Measurements from ENCODE around the gene GPER1.
A peak's percentile ranks its signal among the peaks of the same experiment; 100 is the strongest.

The GPER1 gene

GRCh38 chr7:1081931-1082401 lies 5.9 kb upstream of the GPER1 start:
- H3K4me3 ChIP-seq (ENCODE audit: low read depth, low read length): no peak overlapping the region
- no peak overlapping the region for H3K9ac ChIP-seq (ENCODE audit: low read depth, low read length)
- no peaks in the 10 kb centered on the region for H3K36me3 ChIP-seq (ENCODE audit: control insufficient read depth, insufficient read depth, low read length)
- H3K9me3 ChIP-seq (ENCODE audit: control insufficient read depth, insufficient read depth, low read length): no peaks in the 10 kb centered on the region
- no peak overlapping the region for H3K27ac ChIP-seq (ENCODE audit: low read depth, low read length)
- H3K4me1 ChIP-seq (ENCODE audit: control insufficient read depth, insufficient read depth, low read length): peaks cover 2% of the 10 kb centered on the region; the same call in 1 of the 2 replicates
- no peaks in the 10 kb centered on the region for H3K27me3 ChIP-seq (ENCODE audit: control insufficient read depth, insufficient read depth, low read length)

- H3K36me3 ChIP-seq (ENCODE audit: control insufficient read depth, insufficient read depth, low read length): no peaks in the 10 kb centered on the region
- no peak overlapping the region for H3K27ac ChIP-seq (ENCODE audit: low read depth, low read length)
- peaks cover 8% of the 10 kb centered on the region for H3K4me1 ChIP-seq (ENCODE audit: control insufficient read depth, insufficient read depth, low read length)
- H3K9me3 ChIP-seq (ENCODE audit: control insufficient read depth, insufficient read depth, low read length): no peaks in the 10 kb centered on the region
- no peak overlapping the region for H3K4me3 ChIP-seq (ENCODE audit: low read depth, low read length)
- H3K27me3 ChIP-seq (ENCODE audit: control insufficient read depth, insufficient read depth, low read length): no peaks in the 10 kb centered on the region
- H3K9ac ChIP-seq (ENCODE audit: low read depth, low read length): no peak overlapping the region
Measured at GRCh38 chr7:1083729-1084657, 3.9 kb upstream of the GPER1 start.

DNA sequence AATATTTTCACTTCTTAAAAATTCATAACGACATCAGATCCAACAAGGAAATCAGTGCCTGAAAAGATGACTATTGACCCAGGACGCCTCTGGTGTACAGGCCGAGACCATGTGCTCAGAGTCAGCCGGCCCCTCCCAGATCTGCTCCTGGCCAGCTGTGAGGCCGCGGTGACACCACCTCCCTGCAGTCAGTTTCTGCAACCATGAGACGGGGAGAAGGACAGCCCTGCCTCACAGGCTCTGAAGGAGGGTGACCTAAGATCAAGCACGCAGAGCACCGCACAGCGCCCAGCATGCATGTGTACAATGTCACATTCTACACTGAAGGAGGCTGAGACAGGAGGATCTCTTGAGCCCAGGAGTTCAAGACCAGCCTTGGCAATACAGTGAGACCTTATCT lies 2.6 kb upstream of the GPER1 start:
- H3K9me3 ChIP-seq (ENCODE audit: control insufficient read depth, insufficient read depth, low read length): no peaks in the 10 kb centered on the region
- H3K4me3 ChIP-seq (ENCODE audit: low read depth, low read length): no peak overlapping the region
- H3K27ac ChIP-seq (ENCODE audit: low read depth, low read length): no peak overlapping the region
- no peaks in the 10 kb centered on the region for H3K36me3 ChIP-seq (ENCODE audit: control insufficient read depth, insufficient read depth, low read length)
- H3K9ac ChIP-seq (ENCODE audit: low read depth, low read length): no peak overlapping the region
- H3K27me3 ChIP-seq (ENCODE audit: control insufficient read depth, insufficient read depth, low read length): no peaks in the 10 kb centered on the region
- peaks cover 8% of the 10 kb centered on the region for H3K4me1 ChIP-seq (ENCODE audit: control insufficient read depth, insufficient read depth, low read length)

GRCh38 chr7:1085910-1086421 lies 1.9 kb upstream of the GPER1 start:
- H3K27me3 ChIP-seq (ENCODE audit: control insufficient read depth, insufficient read depth, low read length): no peaks in the 10 kb centered on the region
- H3K4me1 ChIP-seq (ENCODE audit: control insufficient read depth, insufficient read depth, low read length): peaks cover 8% of the 10 kb centered on the region
- no peak overlapping the region for H3K4me3 ChIP-seq (ENCODE audit: low read depth, low read length)
- H3K36me3 ChIP-seq (ENCODE audit: control insufficient read depth, insufficient read depth, low read length): no peaks in the 10 kb centered on the region
- no peak overlapping the region for H3K27ac ChIP-seq (ENCODE audit: low read depth, low read length)
- no peaks in the 10 kb centered on the region for H3K9me3 ChIP-seq (ENCODE audit: control insufficient read depth, insufficient read depth, low read length)
- H3K9ac ChIP-seq (ENCODE audit: low read depth, low read length): no peak overlapping the region

DNA sequence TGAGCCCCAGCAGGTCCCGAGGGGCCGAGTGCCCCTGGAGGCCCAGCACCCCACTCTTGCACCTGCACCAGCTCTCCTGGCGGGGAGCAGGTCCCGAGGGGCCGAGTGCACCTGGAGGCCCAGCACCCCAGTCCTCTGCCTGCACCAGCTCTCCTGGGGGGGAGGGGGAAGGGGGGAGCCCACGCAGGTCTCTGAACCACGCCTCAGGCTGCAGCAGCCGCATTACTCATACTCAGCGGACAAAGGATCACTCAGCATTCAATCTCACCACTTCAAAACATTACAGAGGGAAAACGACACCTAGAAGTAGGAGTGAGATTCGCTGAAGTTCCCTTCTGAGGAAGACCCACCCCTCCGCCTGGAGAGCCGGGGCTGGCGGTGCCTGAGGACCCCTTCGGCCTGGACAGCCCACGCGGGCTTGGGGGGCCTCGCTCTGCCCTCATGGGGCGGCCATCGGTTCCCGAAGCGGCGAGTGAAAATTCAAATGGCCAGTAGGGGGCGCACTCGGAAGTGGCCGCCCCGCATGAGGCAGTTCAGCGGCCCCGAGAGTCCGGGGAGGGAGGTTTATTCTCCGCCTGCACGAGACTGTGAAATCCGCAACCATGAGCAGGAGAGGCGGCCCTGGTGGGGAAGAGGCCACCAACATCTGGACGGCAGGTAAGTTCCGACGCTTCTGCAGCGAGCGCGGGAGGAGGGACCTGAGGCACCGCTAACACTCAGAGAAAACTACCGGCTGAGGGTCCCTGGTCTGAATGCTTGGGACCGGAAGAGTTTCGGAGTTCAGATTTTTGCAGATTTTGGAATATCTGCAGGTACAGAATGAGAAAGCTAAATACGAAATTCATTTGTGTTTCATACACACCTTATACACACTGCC lies 1.1 kb upstream of the GPER1 start:
- no peak overlapping the region for H3K9ac ChIP-seq (ENCODE audit: low read depth, low read length)
- no peaks in the 10 kb centered on the region for H3K9me3 ChIP-seq (ENCODE audit: control insufficient read depth, insufficient read depth, low read length)
- peak overlapping the region; percentile 37 for H3K27ac ChIP-seq (ENCODE audit: low read depth, low read length)
- peaks cover 2% of the 10 kb centered on the region; the same call in 1 of the 2 replicates for H3K36me3 ChIP-seq (ENCODE audit: control insufficient read depth, insufficient read depth, low read length)
- H3K4me3 ChIP-seq (ENCODE audit: low read depth, low read length): peak overlapping the region; percentile 40
- peaks cover 8% of the 10 kb centered on the region for H3K4me1 ChIP-seq (ENCODE audit: control insufficient read depth, insufficient read depth, low read length)
- H3K27me3 ChIP-seq (ENCODE audit: control insufficient read depth, insufficient read depth, low read length): no peaks in the 10 kb centered on the region

DNA sequence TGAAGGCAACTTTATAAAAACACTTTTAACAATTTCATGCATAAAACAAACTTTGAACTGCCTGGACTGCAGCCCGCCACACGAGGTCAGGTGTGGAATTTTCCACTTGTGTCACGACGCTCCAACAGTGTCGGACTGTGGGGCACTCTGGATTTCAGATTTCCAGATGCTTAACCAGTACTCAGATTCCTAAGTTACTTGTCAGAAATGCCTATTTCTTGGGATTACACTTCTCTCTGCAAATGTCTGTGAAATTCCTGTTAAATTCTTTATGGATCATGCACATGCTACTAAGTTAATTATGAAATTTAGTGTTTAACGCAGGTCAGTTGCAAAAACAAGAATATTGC lies 473 bp upstream of the GPER1 start:
- Histone ChIP-seq H3K27ac (ENCODE audit: low read depth, low read length) (no peak overlapping the region), H3K4me3 (ENCODE audit: low read depth, low read length) (no peak overlapping the region; the same call in 1 of the 2 replicates), H3K9me3 (ENCODE audit: control insufficient read depth, insufficient read depth, low read length) (no peaks in the 10 kb centered on the region), H3K27me3 (ENCODE audit: control insufficient read depth, insufficient read depth, low read length) (no peaks in the 10 kb centered on the region), H3K4me1 (ENCODE audit: control insufficient read depth, insufficient read depth, low read length) (peaks cover 8% of the 10 kb centered on the region), H3K36me3 (ENCODE audit: control insufficient read depth, insufficient read depth, low read length) (peaks cover 6% of the 10 kb centered on the region; the same call in 1 of the 2 replicates), H3K9ac (ENCODE audit: low read depth, low read length) (no peak overlapping the region)

DNA sequence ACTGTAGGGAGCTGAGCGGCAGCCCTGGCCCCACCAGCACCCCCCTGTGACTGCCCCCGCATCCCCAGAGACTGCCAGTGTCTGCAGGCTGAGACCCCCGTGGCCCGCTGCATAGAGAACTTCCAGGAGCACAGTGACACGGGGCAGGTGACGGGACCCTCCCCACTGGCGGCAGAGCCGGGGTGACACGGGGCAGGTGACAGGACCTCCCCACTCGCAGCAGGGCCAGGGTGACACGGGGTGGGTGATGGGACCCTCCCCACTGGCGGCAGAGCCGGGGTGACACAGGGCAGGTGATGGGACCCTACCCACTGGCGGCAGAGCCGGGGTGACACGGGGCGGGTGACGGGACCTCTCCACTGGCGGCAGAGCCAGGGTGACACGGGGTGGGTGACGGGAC lies 2.3 kb downstream of the GPER1 start:
- Histone ChIP-seq H3K4me1 (ENCODE audit: control insufficient read depth, insufficient read depth, low read length) (peaks cover 8% of the 10 kb centered on the region), H3K9ac (ENCODE audit: low read depth, low read length) (no peak overlapping the region), H3K27me3 (ENCODE audit: control insufficient read depth, insufficient read depth, low read length) (no peaks in the 10 kb centered on the region), H3K36me3 (ENCODE audit: control insufficient read depth, insufficient read depth, low read length) (peaks cover 9% of the 10 kb centered on the region), H3K27ac (ENCODE audit: low read depth, low read length) (no peak overlapping the region), H3K4me3 (ENCODE audit: low read depth, low read length) (no peak overlapping the region), H3K9me3 (ENCODE audit: control insufficient read depth, insufficient read depth, low read length) (no peaks in the 10 kb centered on the region)

DNA sequence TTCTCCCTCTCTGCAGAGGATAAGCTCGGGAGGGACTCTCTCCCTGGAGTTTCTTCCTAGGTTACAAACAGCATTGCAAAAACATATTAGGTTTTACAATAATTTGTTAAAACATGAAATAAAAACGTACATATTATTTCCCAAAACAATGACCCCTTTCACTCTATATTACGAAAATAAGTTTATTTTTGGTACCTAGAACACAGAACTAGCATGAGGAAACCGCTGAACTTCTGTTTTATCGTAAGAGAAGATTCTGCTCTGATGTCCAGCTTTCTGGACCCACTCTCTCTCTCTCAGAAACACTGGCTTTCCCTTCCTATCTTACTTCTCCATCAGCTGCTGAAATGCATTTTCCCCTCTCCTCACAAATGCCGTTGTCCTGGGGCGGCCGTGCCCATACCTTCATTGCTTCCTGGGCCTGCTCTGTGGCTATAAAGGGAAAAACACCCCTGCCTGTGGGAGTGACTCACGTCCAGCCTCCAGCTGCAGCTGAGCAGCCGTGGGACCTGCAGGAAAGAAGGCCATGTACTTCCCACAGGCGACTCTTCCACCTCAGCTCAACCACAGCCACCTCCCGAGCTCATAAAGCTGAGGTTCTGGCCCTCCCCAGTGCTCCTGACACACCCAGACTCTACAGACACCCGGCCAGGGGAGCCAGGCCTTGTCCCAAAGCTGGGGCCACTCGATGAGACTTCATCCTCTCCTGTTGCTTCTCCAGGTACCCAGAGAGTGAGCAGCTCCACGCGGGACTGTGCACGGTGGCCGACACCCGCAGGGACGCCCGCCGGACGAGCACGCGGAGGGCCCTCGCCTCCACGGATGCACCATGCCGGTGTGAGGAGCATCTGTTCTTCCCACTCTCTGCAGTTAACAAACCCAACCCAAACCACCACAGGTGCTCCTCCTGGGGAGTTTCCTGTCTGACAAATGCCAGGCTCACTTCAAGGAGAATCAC lies 3.1 kb downstream of the GPER1 start:
- Histone ChIP-seq H3K9ac (ENCODE audit: low read depth, low read length) (no peak overlapping the region), H3K4me1 (ENCODE audit: control insufficient read depth, insufficient read depth, low read length) (peaks cover 8% of the 10 kb centered on the region), H3K27me3 (ENCODE audit: control insufficient read depth, insufficient read depth, low read length) (no peaks in the 10 kb centered on the region), H3K27ac (ENCODE audit: low read depth, low read length) (no peak overlapping the region), H3K36me3 (ENCODE audit: control insufficient read depth, insufficient read depth, low read length) (peaks cover 9% of the 10 kb centered on the region), H3K9me3 (ENCODE audit: control insufficient read depth, insufficient read depth, low read length) (no peaks in the 10 kb centered on the region), H3K4me3 (ENCODE audit: low read depth, low read length) (no peak overlapping the region)

- Histone ChIP-seq H3K9ac (ENCODE audit: low read depth, low read length) (no peak overlapping the region), H3K4me1 (ENCODE audit: control insufficient read depth, insufficient read depth, low read length) (peaks cover 7% of the 10 kb centered on the region), H3K36me3 (ENCODE audit: control insufficient read depth, insufficient read depth, low read length) (peaks cover 9% of the 10 kb centered on the region)
Measured at GRCh38 chr7:1091644-1092027, 3.7 kb downstream of the GPER1 start.

DNA sequence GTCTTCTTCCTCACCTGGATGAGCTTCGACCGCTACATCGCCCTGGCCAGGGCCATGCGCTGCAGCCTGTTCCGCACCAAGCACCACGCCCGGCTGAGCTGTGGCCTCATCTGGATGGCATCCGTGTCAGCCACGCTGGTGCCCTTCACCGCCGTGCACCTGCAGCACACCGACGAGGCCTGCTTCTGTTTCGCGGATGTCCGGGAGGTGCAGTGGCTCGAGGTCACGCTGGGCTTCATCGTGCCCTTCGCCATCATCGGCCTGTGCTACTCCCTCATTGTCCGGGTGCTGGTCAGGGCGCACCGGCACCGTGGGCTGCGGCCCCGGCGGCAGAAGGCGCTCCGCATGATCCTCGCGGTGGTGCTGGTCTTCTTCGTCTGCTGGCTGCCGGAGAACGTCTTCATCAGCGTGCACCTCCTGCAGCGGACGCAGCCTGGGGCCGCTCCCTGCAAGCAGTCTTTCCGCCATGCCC lies 4.3 kb downstream of the GPER1 start:
- H3K4me3 ChIP-seq (ENCODE audit: low read depth, low read length): no peak overlapping the region
- no peak overlapping the region for H3K27ac ChIP-seq (ENCODE audit: low read depth, low read length)
- no peak overlapping the region for H3K9ac ChIP-seq (ENCODE audit: low read depth, low read length)
- peaks cover 5% of the 10 kb centered on the region for H3K4me1 ChIP-seq (ENCODE audit: control insufficient read depth, insufficient read depth, low read length)
- H3K36me3 ChIP-seq (ENCODE audit: control insufficient read depth, insufficient read depth, low read length): peaks cover 9% of the 10 kb centered on the region
- no peaks in the 10 kb centered on the region for H3K27me3 ChIP-seq (ENCODE audit: control insufficient read depth, insufficient read depth, low read length)
- H3K9me3 ChIP-seq (ENCODE audit: control insufficient read depth, insufficient read depth, low read length): no peaks in the 10 kb centered on the region

More at GRCh38 chr7:1091644-1092027, 3.7 kb downstream of the GPER1 start:
- no peak overlapping the region for H3K4me3 ChIP-seq (ENCODE audit: low read depth, low read length)
- H3K27me3 ChIP-seq (ENCODE audit: control insufficient read depth, insufficient read depth, low read length): no peaks in the 10 kb centered on the region
- no peaks in the 10 kb centered on the region for H3K9me3 ChIP-seq (ENCODE audit: control insufficient read depth, insufficient read depth, low read length)
- H3K27ac ChIP-seq (ENCODE audit: low read depth, low read length): no peak overlapping the region

Data from HUES48 (cell line).